Smooth muscle cell of the umbilical artery (primary cell): ENCODE measurements around the gene LELP1. TPM values are rescaled to one million over a fixed set of nuclear protein-coding genes. Genes with fewer than 3 reads are reported as not detected.

Experiments used
- total RNA-seq: library from RNA; depleted of rRNA; stranded (reverse); fragments of >200 nt; gene quantifications from 2 replicates; pipeline ENCODE4 v1.2.3, GENCODE V29; 2014

The LELP1 gene
- total RNA-seq: not detected in 2 replicates

GRCh38 chr1:153203130-153203529, at the start of gene LELP1:
TSS of gene LELP1 (plus strand) at chr1:153203430. CDS start at chr1:153204708, 1,278 bp downstream.

DNA sequence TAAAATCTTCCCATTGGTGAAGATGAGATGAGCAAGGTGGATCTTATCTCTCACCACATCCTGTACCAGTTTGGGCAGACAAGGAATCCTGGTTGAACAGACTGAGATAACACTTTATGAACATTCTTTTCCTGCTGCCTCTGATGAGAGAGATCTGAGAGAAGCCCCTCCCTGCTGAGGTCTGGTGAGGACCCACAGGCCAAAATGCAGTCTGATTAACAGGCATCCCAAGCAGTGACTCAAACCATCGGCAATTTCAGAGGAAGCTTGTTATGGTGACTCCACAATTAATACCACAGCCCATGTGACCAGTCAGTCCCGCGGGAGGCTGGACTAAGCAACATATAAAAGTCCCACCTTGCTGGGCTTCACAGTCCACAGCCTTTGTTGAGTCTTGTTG, 14.0 kb downstream of the LELP1 start, which contains the start of gene PRR9:
Gene PRR9 (plus strand): TSS at position 373 of the 400 bp plus-strand sequence. CDS start 561 bp downstream, outside the sequence.

Other genes starting within 250 kb of the LELP1 start
- not detected in 2 replicates for gene SPRR4, start 232.8 kb upstream of the LELP1 start, total RNA-seq
- gene SPRR1A, start 219.3 kb upstream of the LELP1 start, total RNA-seq: not detected in 2 replicates
- not detected in 2 replicates for gene SPRR3, start 201.7 kb upstream of the LELP1 start, total RNA-seq
- gene SPRR1B, start 172.2 kb upstream of the LELP1 start, total RNA-seq: not detected in 2 replicates
- not detected in 2 replicates for gene SPRR2D, start 162.3 kb upstream of the LELP1 start, total RNA-seq
- gene SPRR2A, start 145.9 kb upstream of the LELP1 start, total RNA-seq: not detected in 2 replicates
- gene SPRR2B, start 131.8 kb upstream of the LELP1 start, total RNA-seq: not detected in 2 replicates
- not detected in 2 replicates for gene SPRR2E, start 108.9 kb upstream of the LELP1 start, total RNA-seq
- gene SPRR2F, start 89.9 kb upstream of the LELP1 start, total RNA-seq: not detected in 2 replicates
- gene SPRR2G, start 52.5 kb upstream of the LELP1 start, total RNA-seq: not detected in 2 replicates
- gene PRR9, start 14.2 kb downstream of the LELP1 start, total RNA-seq: 0.51 TPM in 1 of 2 replicates, not detected in the other
- not detected in 2 replicates for gene LORICRIN, start 56.3 kb downstream of the LELP1 start, total RNA-seq
- not detected in 2 replicates for gene PGLYRP3, start 109.5 kb downstream of the LELP1 start, total RNA-seq
- not detected in 2 replicates for gene PGLYRP4, start 145.4 kb downstream of the LELP1 start, total RNA-seq
- gene S100A9, start 154.4 kb downstream of the LELP1 start, total RNA-seq: not detected in 2 replicates
- not detected in 2 replicates for gene S100A12, start 172.2 kb downstream of the LELP1 start, total RNA-seq
- not detected in 2 replicates for gene S100A8, start 187.6 kb downstream of the LELP1 start, total RNA-seq
- not detected in 2 replicates for gene S100A7A, start 213.1 kb downstream of the LELP1 start, total RNA-seq